Liver (tissue), 9 donors: ENCODE results near the gene ARL6IP4. TPM values are rescaled to one million over a fixed set of nuclear protein-coding genes. Genes with fewer than 3 reads are reported as not detected.

ENCODE experiments used
- DNase-seq: peaks from one replicate; pipeline ENCODE4 v3.0.0-alpha.2; 2017; ENCODE audit warnings: low spot score
- H3K27ac ChIP-seq, 2 donors: one replicate each; pipeline ENCODE4 v1.7.0; 2013; ENCODE audit warnings: inconsistent platforms in 2 of 2, low read length in 2 of 2, control low read depth in 1 of 2, low read depth in 1 of 2, mild to moderate bottlenecking in 1 of 2
- H3K27me3 ChIP-seq, 4 donors: one replicate each; pipeline versions ENCODE4 v1.6.1 to v1.7.0; 2013; ENCODE audit warnings: low read length in 3 of 4, inconsistent platforms in 1 of 4, mild to moderate bottlenecking in 1 of 4, moderate library complexity in 1 of 4; ENCODE audit not compliant: control insufficient read depth in 4 of 4, insufficient read depth in 4 of 4
- H3K36me3 ChIP-seq, 4 donors: one replicate each; pipeline versions ENCODE4 v1.6.1 to v1.7.0; 2013; ENCODE audit warnings: low read length in 3 of 4, mild to moderate bottlenecking in 3 of 4, low read depth in 1 of 4, moderate library complexity in 1 of 4; ENCODE audit not compliant: control insufficient read depth in 4 of 4, insufficient read depth in 3 of 4
- H3K4me1 ChIP-seq, 4 donors: one replicate each; pipeline versions ENCODE4 v1.6.1 to v1.7.0; 2013; ENCODE audit warnings: low read length in 3 of 4, mild to moderate bottlenecking in 3 of 4, moderate library complexity in 1 of 4; ENCODE audit not compliant: control insufficient read depth in 4 of 4, insufficient read depth in 4 of 4
- H3K4me3 ChIP-seq, 3 donors: one replicate each; pipeline versions ENCODE4 v1.6.1 to v1.7.0; 2013; ENCODE audit warnings: low read length in 3 of 3, control low read depth in 1 of 3, low read depth in 1 of 3, mild to moderate bottlenecking in 1 of 3
- H3K9ac ChIP-seq, 2 donors: one replicate each; pipeline ENCODE4 v1.7.0; 2013; ENCODE audit warnings: low read length in 2 of 2, mild to moderate bottlenecking in 2 of 2, moderate library complexity in 2 of 2, control low read depth in 1 of 2, low read depth in 1 of 2
- H3K9me3 ChIP-seq, 4 donors: one replicate each; pipeline versions ENCODE4 v1.6.1 to v1.7.0; 2013; ENCODE audit warnings: low read length in 3 of 4; ENCODE audit not compliant: control insufficient read depth in 4 of 4
- ATF3 ChIP-seq: IDR thresholded peaks from 2 replicates; pipeline ENCODE4 v1.6.1; 2016; ENCODE audit warnings: antibody characterized with exemption
- CTCF ChIP-seq: fragments of 150-350 bp; IDR thresholded peaks from 2 replicates; pipeline ENCODE4 v1.5.1; 2017; ENCODE audit warnings: improper control_type of control experiment, low read depth, low read length; ENCODE audit not compliant: missing input control
- EGR1 ChIP-seq, 2 donors: IDR thresholded peaks; 2 replicates each; pipeline ENCODE4 v1.6.1; 2016 to 2018; ENCODE audit warnings: antibody characterized with exemption in 2 of 2, low read depth in 2 of 2
- FOXA1 ChIP-seq: IDR thresholded peaks from 2 replicates; pipeline ENCODE4 v1.6.1; 2016; ENCODE audit warnings: antibody characterized with exemption
- FOXA2 ChIP-seq: IDR thresholded peaks from 2 replicates; pipeline ENCODE4 v1.6.1; 2016; ENCODE audit warnings: antibody characterized with exemption
- GABPA ChIP-seq, 2 donors: IDR thresholded peaks in 1 of 2; conservative IDR thresholded peaks in 1 of 2; 2 replicates each; pipeline ENCODE4 v1.6.1; 2016; ENCODE audit warnings: antibody characterized with exemption in 2 of 2, mild to moderate bottlenecking in 1 of 2, moderate library complexity in 1 of 2
- HNF4A ChIP-seq, 2 donors: conservative IDR thresholded peaks; 2 replicates each; pipeline ENCODE4 v1.6.1; 2016; ENCODE audit warnings: antibody characterized with exemption in 2 of 2, mild to moderate bottlenecking in 2 of 2
- HNF4G ChIP-seq: IDR thresholded peaks from 2 replicates; pipeline ENCODE4 v1.6.1; 2016; ENCODE audit warnings: antibody characterized with exemption
- JUND ChIP-seq, 2 donors: IDR thresholded peaks; 2 replicates each; pipeline ENCODE4 v1.6.1; 2016; ENCODE audit warnings: antibody characterized with exemption in 2 of 2
- MAX ChIP-seq: IDR thresholded peaks from 2 replicates; pipeline ENCODE4 v1.6.1; 2016; ENCODE audit warnings: antibody characterized with exemption
- NR2F2 ChIP-seq: IDR thresholded peaks from 2 replicates; pipeline ENCODE4 v1.6.1; 2016; ENCODE audit warnings: antibody characterized with exemption
- RAD21 ChIP-seq, 2 donors: IDR thresholded peaks; 2 replicates each; pipeline ENCODE4 v1.6.1; 2016; ENCODE audit warnings: antibody characterized with exemption in 2 of 2, mild to moderate bottlenecking in 2 of 2
- RXRA ChIP-seq, 2 donors: IDR thresholded peaks; 2 replicates each; pipeline ENCODE4 v1.6.1; 2017 to 2018; ENCODE audit warnings: antibody characterized with exemption in 2 of 2, mild to moderate bottlenecking in 1 of 2
- SP1 ChIP-seq: IDR thresholded peaks from 2 replicates; pipeline ENCODE4 v1.6.1; 2018; ENCODE audit warnings: antibody characterized with exemption, mild to moderate bottlenecking
- TAF1 ChIP-seq: conservative IDR thresholded peaks from 2 replicates; pipeline ENCODE4 v1.6.1; 2016; ENCODE audit warnings: antibody characterized with exemption, mild to moderate bottlenecking
- YY1 ChIP-seq: IDR thresholded peaks from 2 replicates; pipeline ENCODE4 v1.6.1; 2016; ENCODE audit warnings: antibody characterized with exemption, mild to moderate bottlenecking
- WGBS: extraction: QIAGEN DNeasy Blood & Tissue Kit; methylation state at CpG from one replicate; pipeline ENCODE4 v1.1.7; 2013; 5-methylcytosine and 5-hydroxymethylcytosine counted together
- polyA plus RNA-seq, 2 donors: library from polyadenylated mRNA; stranded (reverse) in 1 of 2; unstranded in 1 of 2; fragments of 200-250 nt in 1 of 2; fragments of >200 nt in 1 of 2; fragmentation: Nextera tagmentation in 1 of 2; extraction: Ambion mirVana in 1 of 2; gene quantifications; one replicate each; pipeline versions ENCODE4 v1.2.1 to v1.2.3, GENCODE V29; 2013 to 2015
- total RNA-seq, 2 donors: library from RNA; depleted of rRNA; stranded (reverse); fragments of >200 nt; gene quantifications; one replicate each; pipeline ENCODE4 v1.2.3, GENCODE V29; 2014
- TF ChIP-seq, protein P1 (sequence below): IDR thresholded peaks from 2 replicates; pipeline ENCODE4 v1.6.1; 2016; ENCODE audit warnings: antibody characterized with exemption, mild to moderate bottlenecking
- TF ChIP-seq, protein P2 (sequence below): IDR thresholded peaks from 2 replicates; pipeline ENCODE4 v1.6.1; 2016; ENCODE audit warnings: antibody characterized with exemption
- donor health status: healthy.
- donor health status: healthy.
- donor health status: healthy.
- donor health status: healthy.
- donor health status: healthy.

The ARL6IP4 gene
- total and polyA plus RNA-seq, 4 donors: 59.2 to 187 (median 121) TPM

DNA sequence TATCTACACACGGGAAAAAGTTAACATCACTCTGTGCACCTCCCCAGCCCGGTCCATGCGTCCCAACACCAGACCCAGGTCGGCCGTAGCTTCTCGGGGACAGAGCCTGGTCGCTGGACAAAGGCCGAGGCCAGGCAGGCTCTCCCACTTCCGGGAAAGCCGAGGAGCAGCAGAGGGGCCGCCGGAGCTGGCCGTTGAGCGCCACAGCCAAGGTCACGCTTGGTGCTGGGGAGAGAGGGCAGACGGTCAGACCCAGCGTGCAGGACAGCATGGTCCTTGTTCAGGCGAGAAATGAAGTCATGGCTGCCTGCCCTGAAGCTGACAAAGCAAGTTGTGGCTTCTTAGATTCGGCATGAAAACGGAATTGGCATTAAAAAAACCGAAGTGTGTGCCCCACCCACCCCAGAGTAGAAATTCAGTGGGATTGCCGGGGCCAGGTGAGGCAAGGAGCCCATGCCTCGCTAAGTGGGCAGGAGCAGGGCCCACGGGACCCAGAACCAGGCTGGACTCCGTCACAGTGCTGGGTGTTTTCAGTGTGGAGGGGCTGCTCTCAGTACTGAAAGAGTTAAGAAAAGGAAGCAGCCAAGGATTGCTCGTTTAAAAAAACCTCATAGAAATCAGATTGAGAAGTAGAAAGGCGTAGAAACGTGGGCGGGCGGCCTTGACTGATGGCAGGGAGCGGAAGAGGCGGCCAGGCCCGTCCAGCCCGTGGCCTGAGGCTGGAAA, 4.3 kb downstream of the ARL6IP4 start:
- no peaks in the 10 kb centered on the region for H3K9me3 ChIP-seq
- DNase-seq: peak; percentile 57
- TF ChIP-seq, protein P1, sequence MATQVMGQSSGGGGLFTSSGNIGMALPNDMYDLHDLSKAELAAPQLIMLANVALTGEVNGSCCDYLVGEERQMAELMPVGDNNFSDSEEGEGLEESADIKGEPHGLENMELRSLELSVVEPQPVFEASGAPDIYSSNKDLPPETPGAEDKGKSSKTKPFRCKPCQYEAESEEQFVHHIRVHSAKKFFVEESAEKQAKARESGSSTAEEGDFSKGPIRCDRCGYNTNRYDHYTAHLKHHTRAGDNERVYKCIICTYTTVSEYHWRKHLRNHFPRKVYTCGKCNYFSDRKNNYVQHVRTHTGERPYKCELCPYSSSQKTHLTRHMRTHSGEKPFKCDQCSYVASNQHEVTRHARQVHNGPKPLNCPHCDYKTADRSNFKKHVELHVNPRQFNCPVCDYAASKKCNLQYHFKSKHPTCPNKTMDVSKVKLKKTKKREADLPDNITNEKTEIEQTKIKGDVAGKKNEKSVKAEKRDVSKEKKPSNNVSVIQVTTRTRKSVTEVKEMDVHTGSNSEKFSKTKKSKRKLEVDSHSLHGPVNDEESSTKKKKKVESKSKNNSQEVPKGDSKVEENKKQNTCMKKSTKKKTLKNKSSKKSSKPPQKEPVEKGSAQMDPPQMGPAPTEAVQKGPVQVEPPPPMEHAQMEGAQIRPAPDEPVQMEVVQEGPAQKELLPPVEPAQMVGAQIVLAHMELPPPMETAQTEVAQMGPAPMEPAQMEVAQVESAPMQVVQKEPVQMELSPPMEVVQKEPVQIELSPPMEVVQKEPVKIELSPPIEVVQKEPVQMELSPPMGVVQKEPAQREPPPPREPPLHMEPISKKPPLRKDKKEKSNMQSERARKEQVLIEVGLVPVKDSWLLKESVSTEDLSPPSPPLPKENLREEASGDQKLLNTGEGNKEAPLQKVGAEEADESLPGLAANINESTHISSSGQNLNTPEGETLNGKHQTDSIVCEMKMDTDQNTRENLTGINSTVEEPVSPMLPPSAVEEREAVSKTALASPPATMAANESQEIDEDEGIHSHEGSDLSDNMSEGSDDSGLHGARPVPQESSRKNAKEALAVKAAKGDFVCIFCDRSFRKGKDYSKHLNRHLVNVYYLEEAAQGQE: peak; percentile 24
- TF ChIP-seq MAX: no peak
- no peak for TF ChIP-seq FOXA2
- peak; percentile 56 to 63 for TF ChIP-seq HNF4A (conservative IDR thresholded peaks at IDR 0.05)
- TF ChIP-seq HNF4G: no peak
- TF ChIP-seq FOXA1: no peak
- no peak for TF ChIP-seq EGR1 (IDR thresholded peaks at IDR 0.05; ENCODE audit: low read depth in 2 of 2)
- TF ChIP-seq RXRA (IDR thresholded peaks at IDR 0.05): peak; percentile 77 to 80
- TF ChIP-seq RAD21 (IDR thresholded peaks at IDR 0.05): peak; percentile 25 to 62
- TF ChIP-seq YY1: peak; percentile 46
- TF ChIP-seq, protein P2, sequence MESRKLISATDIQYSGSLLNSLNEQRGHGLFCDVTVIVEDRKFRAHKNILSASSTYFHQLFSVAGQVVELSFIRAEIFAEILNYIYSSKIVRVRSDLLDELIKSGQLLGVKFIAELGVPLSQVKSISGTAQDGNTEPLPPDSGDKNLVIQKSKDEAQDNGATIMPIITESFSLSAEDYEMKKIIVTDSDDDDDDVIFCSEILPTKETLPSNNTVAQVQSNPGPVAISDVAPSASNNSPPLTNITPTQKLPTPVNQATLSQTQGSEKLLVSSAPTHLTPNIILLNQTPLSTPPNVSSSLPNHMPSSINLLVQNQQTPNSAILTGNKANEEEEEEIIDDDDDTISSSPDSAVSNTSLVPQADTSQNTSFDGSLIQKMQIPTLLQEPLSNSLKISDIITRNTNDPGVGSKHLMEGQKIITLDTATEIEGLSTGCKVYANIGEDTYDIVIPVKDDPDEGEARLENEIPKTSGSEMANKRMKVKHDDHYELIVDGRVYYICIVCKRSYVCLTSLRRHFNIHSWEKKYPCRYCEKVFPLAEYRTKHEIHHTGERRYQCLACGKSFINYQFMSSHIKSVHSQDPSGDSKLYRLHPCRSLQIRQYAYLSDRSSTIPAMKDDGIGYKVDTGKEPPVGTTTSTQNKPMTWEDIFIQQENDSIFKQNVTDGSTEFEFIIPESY: no peak
- TF ChIP-seq JUND (IDR thresholded peaks at IDR 0.05): no peak
- no peak for TF ChIP-seq ATF3
- TF ChIP-seq SP1: peak; percentile 70
- peak; percentile 70 for TF ChIP-seq NR2F2
- peak in 1 of 2 donors; percentile 57 for TF ChIP-seq GABPA (IDR thresholded peaks at IDR 0.05 in 1 of 2, conservative IDR thresholded peaks at IDR 0.05 in 1 of 2)
- TF ChIP-seq CTCF: no peak
- no peak for TF ChIP-seq TAF1
- H3K4me1 ChIP-seq: peaks cover 8 to 68% (median 50%) of the 10 kb centered on the region in 4 donors
- H3K27ac ChIP-seq: peak overlapping the region; percentile 68 to 79
- 22% methylated on average over 34 of the region's 34 CpGs for WGBS
- H3K27me3 ChIP-seq: no peaks in the 10 kb centered on the region
- no peak overlapping the region for H3K9ac ChIP-seq
- H3K36me3 ChIP-seq: peaks cover 11 to 43% (median 19%) of the 10 kb centered on the region in 4 donors
- H3K4me3 ChIP-seq: no peak overlapping the region
